T-cell (primary cell): ENCODE data around the gene RANBP17. TPM values are rescaled to one million over a fixed set of nuclear protein-coding genes. Genes with fewer than 3 reads are reported as not detected.
A peak's percentile ranks its signal among the peaks of the same experiment; 100 is the strongest.

Experiments used
- ATAC-seq, 4 experiments: fragments of 200-7000 bp in 3 of 4; fragments of 150-1000 bp in 1 of 4; cut with Tn5 transposase; replicated peaks in 1 of 4; 1 replicate in 3 of 4; 2 replicates in 1 of 4; pipeline ENCODE4 v1.10.0; 2021; ENCODE audit warnings: moderate library complexity in 3 of 4, mild to moderate bottlenecking in 2 of 4, moderate number of reproducible peaks in 1 of 4
- CTCF ChIA-PET, 2 donors: fragments of 300-600 bp; sonication (Branson Sonifier 250); formaldehyde crosslinking; loops; one replicate each; lab custom pipeline; 2022; ENCODE audit warnings: antibody characterized with exemption in 2 of 2; lab: Charles Lee
- POLR2A ChIA-PET, 2 donors: fragments of 300-600 bp; sonication (Branson Sonifier 250); formaldehyde crosslinking; loops; one replicate each; lab custom pipeline; 2022; ENCODE audit warnings: antibody characterized with exemption in 2 of 2; lab: Charles Lee
- DNase-seq, 35 experiments: peaks; one replicate each; pipeline versions ENCODE4 v3.0.0 to v3.0.0-alpha.2; 2013 to 2023
- H3K27ac ChIP-seq: one replicate; pipeline ENCODE4 v1.5.1; 2013; ENCODE audit warnings: low read length
- H3K27me3 ChIP-seq, 2 experiments: replicated peaks in 1 of 2; 1 replicate in 1 of 2; 2 replicates in 1 of 2; pipeline versions ENCODE4 v1.6.1 to v1.7.0; 2013; ENCODE audit warnings: low read length in 1 of 2, mixed read lengths in 1 of 2; ENCODE audit not compliant: control insufficient read depth in 2 of 2, insufficient read depth in 2 of 2; ENCODE audit errors: extremely low read depth in 1 of 2
- H3K36me3 ChIP-seq, 2 donors: 1 replicate in 1 of 2; 2 replicates in 1 of 2; pipeline versions ENCODE4 v1.6.1 to v1.7.0; 2013; ENCODE audit warnings: low read length in 1 of 2; ENCODE audit not compliant: control insufficient read depth in 2 of 2, insufficient read depth in 1 of 2; ENCODE audit errors: extremely low read depth in 1 of 2
- H3K4me1 ChIP-seq, 2 experiments: 1 replicate in 1 of 2; 2 replicates in 1 of 2; pipeline versions ENCODE4 v1.6.1 to v1.7.0; 2013; ENCODE audit warnings: low read length in 2 of 2, mixed read lengths in 1 of 2; ENCODE audit not compliant: insufficient read depth in 2 of 2, control insufficient read depth in 1 of 2; ENCODE audit errors: extremely low read depth in 1 of 2
- H3K4me3 ChIP-seq, 2 donors: 1 replicate in 1 of 2; 2 replicates in 1 of 2; pipeline versions ENCODE4 v1.5.1 to v1.7.0; 2013; ENCODE audit warnings: mild to moderate bottlenecking in 2 of 2, low read length in 1 of 2, moderate library complexity in 1 of 2; ENCODE audit not compliant: control insufficient read depth in 1 of 2; ENCODE audit errors: extremely low read depth in 1 of 2
- H3K9me3 ChIP-seq: 2 replicates; pipeline ENCODE4 v1.7.0; 2013
- H3K27ac Mint-ChIP-seq, 2 donors: one replicate each; pipeline ENCODE4 v1.8.0; 2020 to 2021; ENCODE audit warnings: mild to moderate bottlenecking in 2 of 2, mixed read lengths in 2 of 2
- H3K27me3 Mint-ChIP-seq, 2 donors: one replicate each; pipeline ENCODE4 v1.8.0; 2021 to 2022; ENCODE audit warnings: mixed read lengths in 2 of 2
- H3K36me3 Mint-ChIP-seq: one replicate; pipeline ENCODE4 v1.8.0; 2021; ENCODE audit warnings: mixed read lengths
- H3K4me1 Mint-ChIP-seq, 3 donors: one replicate each; pipeline ENCODE4 v1.8.0; 2020 to 2022; ENCODE audit warnings: mixed read lengths in 3 of 3, mild to moderate bottlenecking in 1 of 3
- H3K4me3 Mint-ChIP-seq, 3 donors: one replicate each; pipeline ENCODE4 v1.8.0; 2020 to 2022; ENCODE audit warnings: mild to moderate bottlenecking in 3 of 3, mixed read lengths in 3 of 3, moderate library complexity in 3 of 3
- H3K9me3 Mint-ChIP-seq, 3 donors: one replicate each; pipeline ENCODE4 v1.8.0; 2020 to 2022; ENCODE audit warnings: mixed read lengths in 3 of 3
- WGBS: methylation state at CpG from one replicate; pipeline ENCODE4 v1.1.5; 2013; ENCODE audit warnings: missing lambda C conversion rate; ENCODE audit not compliant: insufficient coverage; 5-methylcytosine and 5-hydroxymethylcytosine counted together
- total RNA-seq, 35 experiments: library from RNA in 6 of 35; stranded (reverse) in 6 of 35; fragments of 120-200 nt in 1 of 35; gene quantifications; one replicate each; pipeline versions ENCODE4 v1.2.1 to v1.2.4 and lab custom pipeline; 2013 to 2026

RANBP17 gene
- total RNA-seq, 5 donors from 2014 or later (not counting 1 experiment from before 2014, with no cell fraction given), result 0.41 to 0.62 (median 0.58) TPM; not detected in 2

- Mint-ChIP-seq H3K9me3 (no peaks in the 10 kb centered on the region), H3K4me1 (peaks cover 0 to 11% (median 10%) of the 10 kb centered on the region in 3 donors), H3K27ac (no peak overlapping the region), H3K4me3 (no peak overlapping the region), H3K36me3 (no peaks in the 10 kb centered on the region), H3K27me3 (peaks cover 41 to 42% of the 10 kb centered on the region in 2 donors)
- ATAC-seq, result no peak
- no peak overlapping the region for H3K27ac ChIP-seq
- H3K36me3 ChIP-seq, result no peaks in the 10 kb centered on the region
- POLR2A ChIA-PET, result no interaction called here
- peaks cover 0 to 8% of the 10 kb centered on the region in 2 experiments for H3K4me1 ChIP-seq
- no peak overlapping the region for H3K4me3 ChIP-seq
- CTCF ChIA-PET, result interaction anchor here in 1 of 2 donors (0.9 kb wide), 1 partner anchor 128 kb away, joined by 3 read pairs; no protein-coding TSS in a partner anchor
- no peaks in the 10 kb centered on the region for H3K9me3 ChIP-seq
- WGBS, result 75% methylated on average over 7 of the region's 8 CpGs
- peaks cover 19 to 27% of the 10 kb centered on the region in 2 experiments for H3K27me3 ChIP-seq
- no peak for DNase-seq
Measured at GRCh38 chr5:171335616-171336015, 473.8 kb downstream of the RANBP17 start.

GRCh38 chr5:171336521-171337209 is 474.8 kb downstream of the RANBP17 start:
- H3K4me3 Mint-ChIP-seq, result peak overlapping the region; percentile 28 to 64 (median 44)
- peaks cover 40 to 42% of the 10 kb centered on the region in 2 donors for H3K27me3 Mint-ChIP-seq
- peaks cover 0 to 11% (median 10%) of the 10 kb centered on the region in 3 donors for H3K4me1 Mint-ChIP-seq
- H3K4me3 ChIP-seq, result peak overlapping the region; percentile 23 to 47
- no peak overlapping the region for H3K27ac ChIP-seq
- no peaks in the 10 kb centered on the region for H3K9me3 Mint-ChIP-seq
- no peaks in the 10 kb centered on the region for H3K9me3 ChIP-seq
- ChIA-PET CTCF (interaction anchor here in 1 of 2 donors (0.9 kb wide), 1 partner anchor 129 kb away, joined by 3 read pairs; no protein-coding TSS in a partner anchor), POLR2A (no interaction called here)
- ATAC-seq, result peak in 1 of 4 experiments; percentile 30
- 13% methylated on average over 24 of the region's 31 CpGs for WGBS
- no peaks in the 10 kb centered on the region for H3K36me3 ChIP-seq
- peak in 4 of 35 experiments; percentile 2 to 46 (median 10) for DNase-seq
- H3K27me3 ChIP-seq, result peaks cover 19 to 29% of the 10 kb centered on the region in 2 experiments
- H3K4me1 ChIP-seq, result peaks cover 0 to 8% of the 10 kb centered on the region in 2 experiments
- H3K27ac Mint-ChIP-seq, result no peak overlapping the region
- H3K36me3 Mint-ChIP-seq, result no peaks in the 10 kb centered on the region

- ChIA-PET POLR2A (no interaction called here), CTCF (no interaction called here)
- Histone ChIP-seq H3K4me3 (no peak overlapping the region), H3K4me1 (peaks cover 0 to 8% of the 10 kb centered on the region in 2 experiments), H3K27ac (no peak overlapping the region), H3K36me3 (no peaks in the 10 kb centered on the region), H3K27me3 (peaks cover 19 to 29% of the 10 kb centered on the region in 2 experiments), H3K9me3 (no peaks in the 10 kb centered on the region)
- Mint-ChIP-seq H3K4me3 (peak overlapping the region; percentile 28 to 64 (median 44)), H3K9me3 (no peaks in the 10 kb centered on the region), H3K4me1 (peaks cover 0 to 11% (median 10%) of the 10 kb centered on the region in 3 donors), H3K27ac (no peak overlapping the region), H3K27me3 (peaks cover 36 to 37% of the 10 kb centered on the region in 2 donors), H3K36me3 (no peaks in the 10 kb centered on the region)
- ATAC-seq (no peak), DNase-seq (no peak)
- 20% methylated on average over 7 of the region's 11 CpGs for WGBS
Measured at GRCh38 chr5:171337210-171337569, 475.4 kb downstream of the RANBP17 start.

- Histone ChIP-seq H3K36me3 (no peaks in the 10 kb centered on the region), H3K27me3 (peaks cover 19 to 27% of the 10 kb centered on the region in 2 experiments), H3K4me1 (peaks cover 0 to 8% of the 10 kb centered on the region in 2 experiments), H3K9me3 (no peaks in the 10 kb centered on the region), H3K4me3 (no peak overlapping the region), H3K27ac (no peak overlapping the region)
- H3K27me3 Mint-ChIP-seq, result peaks cover 22 to 33% of the 10 kb centered on the region in 2 donors
- no peak for DNase-seq
- H3K4me1 Mint-ChIP-seq, result peaks cover 0 to 11% (median 10%) of the 10 kb centered on the region in 3 donors
- POLR2A ChIA-PET, result no interaction called here
- no peaks in the 10 kb centered on the region for H3K36me3 Mint-ChIP-seq
- H3K9me3 Mint-ChIP-seq, result no peaks in the 10 kb centered on the region
- no peak overlapping the region for H3K27ac Mint-ChIP-seq
- H3K4me3 Mint-ChIP-seq, result no peak overlapping the region
- CTCF ChIA-PET, result interaction anchor here (0.6 to 1.6 kb wide), 3 partner anchors 27 to 695 kb away, joined by 3 to 8 read pairs (median 3); no protein-coding TSS in a partner anchor
- ATAC-seq, result no peak
Measured at GRCh38 chr5:171340042-171340441, 478.2 kb downstream of the RANBP17 start.

GRCh38 chr5:171340491-171340890 is 478.7 kb downstream of the RANBP17 start:
- Mint-ChIP-seq H3K9me3 (no peaks in the 10 kb centered on the region), H3K36me3 (no peaks in the 10 kb centered on the region), H3K4me1 (peaks cover 0 to 11% (median 10%) of the 10 kb centered on the region in 3 donors), H3K27me3 (peaks cover 19 to 29% of the 10 kb centered on the region in 2 donors), H3K27ac (no peak overlapping the region), H3K4me3 (no peak overlapping the region)
- WGBS, result no CpG with 5 or more reads among the region's 6 CpGs
- H3K4me3 ChIP-seq, result no peak overlapping the region
- H3K9me3 ChIP-seq, result no peaks in the 10 kb centered on the region
- H3K27ac ChIP-seq, result no peak overlapping the region
- DNase-seq (no peak), ATAC-seq (no peak)
- ChIA-PET POLR2A (no interaction called here), CTCF (interaction anchor here in 1 of 2 donors (1.6 kb wide), 1 partner anchor 133 kb away, joined by 8 read pairs; no protein-coding TSS in a partner anchor)
- H3K4me1 ChIP-seq, result peaks cover 0 to 8% of the 10 kb centered on the region in 2 experiments
- peaks cover 17 to 27% of the 10 kb centered on the region in 2 experiments for H3K27me3 ChIP-seq
- H3K36me3 ChIP-seq, result no peaks in the 10 kb centered on the region

- H3K36me3 Mint-ChIP-seq, result no peaks in the 10 kb centered on the region
- Histone ChIP-seq H3K36me3 (no peaks in the 10 kb centered on the region), H3K27ac (no peak overlapping the region), H3K9me3 (no peaks in the 10 kb centered on the region), H3K4me3 (no peak overlapping the region), H3K4me1 (no peaks in the 10 kb centered on the region), H3K27me3 (peaks cover 5 to 12% of the 10 kb centered on the region in 2 experiments)
- DNase-seq (peak in 19 of 35 experiments; percentile 1 to 61 (median 12)), ATAC-seq (peak in 1 of 4 experiments; percentile 30)
- ChIA-PET CTCF (interaction anchor here (0.6 to 2.3 kb wide), 5 partner anchors 135 to 1210 kb away, joined by 3 to 12 read pairs (median 5); no protein-coding TSS in a partner anchor), POLR2A (no interaction called here)
- H3K9me3 Mint-ChIP-seq, result no peaks in the 10 kb centered on the region
- no peak overlapping the region for H3K4me3 Mint-ChIP-seq
- WGBS, result 56% methylated on average over 16 of the region's 17 CpGs
- peaks cover 9 to 15% of the 10 kb centered on the region in 2 donors for H3K27me3 Mint-ChIP-seq
- H3K27ac Mint-ChIP-seq, result no peak overlapping the region
- H3K4me1 Mint-ChIP-seq, result no peaks in the 10 kb centered on the region
Measured at GRCh38 chr5:171342362-171343111, 480.7 kb downstream of the RANBP17 start.
